Esophagus squamous epithelium (tissue), 4 donors: ENCODE data around the gene CTNNA1.

Experiments
- CTCF ChIP-seq, 6 experiments: fragments of 450-650 bp in 4 of 6; fragments of 200-600 bp in 2 of 6; sonication (generic) in 2 of 6; IDR thresholded peaks; one replicate each; pipeline ENCODE4 v1.5.1; 2016 to 2019; ENCODE audit warnings: antibody characterized with exemption in 6 of 6, mild to moderate bottlenecking in 4 of 6, moderate library complexity in 4 of 6
- POLR2A ChIP-seq, 4 donors: fragments of 450-650 bp; IDR thresholded peaks; one replicate each; pipeline ENCODE4 v1.6.1; 2017; ENCODE audit warnings: antibody characterized with exemption in 4 of 4, mild to moderate bottlenecking in 4 of 4, moderate library complexity in 3 of 4

GRCh38 chr5:138965626-138966025 lies 212.4 kb downstream of the CTNNA1 start:
- TF ChIP-seq CTCF (IDR thresholded peaks at IDR 0.05) (no peak), POLR2A (IDR thresholded peaks at IDR 0.05) (no peak)
